Panc1 (cell line): ENCODE measurements around the gene OLFML2B. TPM values are rescaled to one million over a fixed set of nuclear protein-coding genes. Genes with fewer than 3 reads are reported as not detected.

Experiments
- ATAC-seq: fragments of 200-7000 bp; cut with Tn5 transposase; 2 replicates; pipeline ENCODE4 v1.9.1; 2020; ENCODE audit warnings: mild to moderate bottlenecking, moderate library complexity
- BruUV-seq: library from RNA; stranded (reverse); fragments of 400-500 nt; replicated peaks from 2 replicates; lab custom pipeline; 2021; lab: Mats Ljungman, UMichigan
- CTCF ChIA-PET: fragments of 300-600 bp; sonication (Branson Sonifier 250); formaldehyde crosslinking; loops from one replicate; lab custom pipeline; 2022; ENCODE audit warnings: antibody characterized with exemption; lab: Charles Lee
- POLR2A ChIA-PET: fragments of 300-600 bp; sonication (Branson Sonifier 250); formaldehyde crosslinking; loops from one replicate; lab custom pipeline; 2022; ENCODE audit warnings: antibody characterized with exemption; lab: Charles Lee
- DNase-seq: peaks from one replicate; pipeline ENCODE4 v3.0.0-alpha.2; 2010; ENCODE audit warnings: low read depth, low spot score
- H3K27ac ChIP-seq: 2 replicates; pipeline ENCODE4 v1.5.1; 2011; ENCODE audit warnings: mild to moderate bottlenecking, low read length, inconsistent platforms
- H3K27me3 ChIP-seq: fragments of 200-500 bp; sonication (Bioruptor generic); 2 replicates; pipeline ENCODE4 v1.6.0; 2014; ENCODE audit warnings: low read length, inconsistent platforms; ENCODE audit not compliant: control insufficient read depth, insufficient read depth
- H3K36me3 ChIP-seq: fragments of 200-500 bp; sonication (Bioruptor generic); 2 replicates; pipeline ENCODE4 v1.5.1; 2014; ENCODE audit warnings: inconsistent platforms, mild to moderate bottlenecking, low read length, moderate library complexity; ENCODE audit not compliant: control insufficient read depth, insufficient read depth
- H3K4me1 ChIP-seq: 2 replicates; pipeline ENCODE4 v1.5.1; 2011; ENCODE audit warnings: inconsistent platforms, mild to moderate bottlenecking, low read length, moderate library complexity; ENCODE audit not compliant: control insufficient read depth, insufficient read depth
- H3K4me3 ChIP-seq, 2 experiments: 2 replicates each; pipeline ENCODE4 v1.5.1; 2011 to 2012; ENCODE audit warnings: low read depth in 2 of 2, low read length in 2 of 2, mild to moderate bottlenecking in 2 of 2, inconsistent platforms in 1 of 2, moderate library complexity in 1 of 2
- H3K9me3 ChIP-seq: fragments of 200-500 bp; sonication (Bioruptor generic); 2 replicates; pipeline ENCODE4 v1.5.1; 2014; ENCODE audit warnings: low read depth, mild to moderate bottlenecking, inconsistent platforms, low read length, moderate library complexity; ENCODE audit not compliant: control insufficient read depth, insufficient read depth
- CTCF ChIP-seq: fragments of 450-650 bp; IDR thresholded peaks from 2 replicates; pipeline ENCODE4 v1.5.1; 2017; ENCODE audit warnings: mild to moderate bottlenecking
- POLR2AphosphoS5 ChIP-seq: IDR thresholded peaks from 2 replicates; pipeline ENCODE4 v1.6.1; 2012; ENCODE audit warnings: mild to moderate bottlenecking, low read depth, low read length, moderate library complexity
- REST ChIP-seq, 2 experiments: IDR thresholded peaks; 2 replicates each; pipeline ENCODE4 v1.6.1; 2011 to 2012; ENCODE audit warnings: low read depth in 2 of 2, control low read depth in 1 of 2, low read length in 1 of 2, mild to moderate bottlenecking in 1 of 2, moderate library complexity in 1 of 2; ENCODE audit not compliant: insufficient read depth in 1 of 2
- SIN3A ChIP-seq: IDR thresholded peaks from 2 replicates; pipeline ENCODE4 v1.6.1; 2012; ENCODE audit warnings: low read depth, mild to moderate bottlenecking, low read length, moderate library complexity, borderline replicate concordance; ENCODE audit not compliant: insufficient read depth
- TCF7L2 ChIP-seq: IDR thresholded peaks from 2 replicates; pipeline ENCODE4 v1.6.1; 2011; ENCODE audit warnings: mild to moderate bottlenecking, low read depth, low read length, inconsistent platforms
- in situ Hi-C: cut with HindIII; loops from 2 replicates; pipeline ENCODE4 v1.10.0; 2016; ENCODE audit warnings: low sequenced_read_pairs, low pct_unique_long_range_greater_than_20kb
- intact Hi-C: fragments of 100-400 bp; cut with micrococcal nuclease; formaldehyde crosslinking; loops from one replicate; pipeline ENCODE4 v1.10.0; 2022; ENCODE audit not compliant: unreplicated experiment
- total RNA-seq: library from RNA; stranded (reverse); gene quantifications from one replicate; pipeline ENCODE4 v1.2.1, GENCODE V29; 2021; ENCODE audit not compliant: unreplicated experiment

Gene OLFML2B
- total RNA-seq, 1 experiment from 2014 or later, result 1.5 TPM

GRCh38 chr1:161970633-161971032 is 53.0 kb downstream of the OLFML2B start:
- no peak overlapping the region for H3K4me3 ChIP-seq
- intact Hi-C loops (no loop called here), in situ Hi-C loops (no loop called here)
- peaks cover 11% of the 10 kb centered on the region for H3K27me3 ChIP-seq
- DNase-seq (no peak), ATAC-seq (0 out of 2 replicates have a peak, but pooled peaks have one; percentile 20)
- no peak overlapping the region for H3K27ac ChIP-seq
- TF ChIP-seq CTCF (no peak), SIN3A (no peak), REST (IDR thresholded peaks at IDR 0.05; ENCODE audit: insufficient read depth in 1 of 2, low read depth in 2 of 2, low read length in 1 of 2) (no peak), POLR2AphosphoS5 (no peak), TCF7L2 (no peak)
- POLR2A ChIA-PET, result no interaction called here
- no peaks in the 10 kb centered on the region for H3K36me3 ChIP-seq
- no TSS peak for BruUV-seq
- CTCF ChIA-PET, result no interaction called here
- H3K4me1 ChIP-seq, result no peaks in the 10 kb centered on the region
- H3K9me3 ChIP-seq, result no peaks in the 10 kb centered on the region

GRCh38 chr1:161970036-161970435 is 53.6 kb downstream of the OLFML2B start:
- H3K27me3 ChIP-seq, result peaks cover 6% of the 10 kb centered on the region
- in situ Hi-C loops, result no loop called here
- no peaks in the 10 kb centered on the region for H3K9me3 ChIP-seq
- DNase-seq, result no peak
- no peak overlapping the region for H3K27ac ChIP-seq
- TF ChIP-seq REST (IDR thresholded peaks at IDR 0.05; ENCODE audit: insufficient read depth in 1 of 2, low read depth in 2 of 2, low read length in 1 of 2) (no peak), CTCF (no peak), TCF7L2 (no peak), POLR2AphosphoS5 (no peak), SIN3A (no peak)
- no peaks in the 10 kb centered on the region for H3K4me1 ChIP-seq
- no peak overlapping the region for H3K4me3 ChIP-seq
- no peaks in the 10 kb centered on the region for H3K36me3 ChIP-seq
- intact Hi-C loops, result no loop called here
- ChIA-PET POLR2A (no interaction called here), CTCF (interaction anchor here (0.6 to 0.7 kb wide), 2 partner anchors 67 to 766 kb away, joined by 3 read pairs; no protein-coding TSS in a partner anchor)
- BruUV-seq, result no TSS peak
- ATAC-seq, result no peak
